HPDE6-E6E7 (cell line): Measurements from ENCODE around the gene DDC.
"Not testable (repeated sequence)": the region's sequence is repeated elsewhere in the genome, so short reads cannot be mapped to it uniquely, and the experiment has no call there.

Experiments
- DNase-seq: peaks from one replicate; pipeline ENCODE4 v3.0.0; 2011; ENCODE audit warnings: missing footprints; ENCODE audit errors: extremely low spot score

The DDC gene

GRCh38 chr7:50528266-50529092 is 36.7 kb downstream of the DDC start:
- no peak for DNase-seq

- not testable (repeated sequence) for DNase-seq
Observed at GRCh38 chr7:50519350-50519749, 45.9 kb downstream of the DDC start.

- DNase-seq, result no peak
Observed at GRCh38 chr7:50513166-50513871, 51.9 kb downstream of the DDC start.

DNA sequence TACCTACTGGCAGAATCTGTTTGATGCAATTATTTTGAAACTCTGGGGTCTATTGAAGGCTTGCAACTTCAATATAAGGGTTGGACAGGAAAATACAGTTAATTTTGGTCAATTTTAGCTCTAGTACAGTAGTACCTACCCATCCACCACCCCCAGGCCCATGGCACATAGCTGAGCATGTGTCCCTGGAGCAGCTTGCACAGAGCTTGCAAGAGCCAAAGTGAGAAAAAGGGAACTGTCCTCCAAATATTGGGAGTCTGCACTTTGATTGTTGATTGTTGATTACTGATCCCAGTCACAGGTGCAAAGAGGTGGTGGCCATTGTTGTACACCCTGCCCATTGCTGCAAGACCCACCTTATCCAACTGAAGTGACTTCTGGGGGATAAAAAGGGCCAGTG is 52.8 kb downstream of the DDC start:
- DNase-seq, result no peak

GRCh38 chr7:50509459-50509858 is 55.7 kb downstream of the DDC start:
- no peak for DNase-seq

GRCh38 chr7:50508471-50508943 is 56.7 kb downstream of the DDC start:
- no peak for DNase-seq

- DNase-seq, result no peak
Observed at GRCh38 chr7:50507898-50508470, 57.2 kb downstream of the DDC start.

DNA sequence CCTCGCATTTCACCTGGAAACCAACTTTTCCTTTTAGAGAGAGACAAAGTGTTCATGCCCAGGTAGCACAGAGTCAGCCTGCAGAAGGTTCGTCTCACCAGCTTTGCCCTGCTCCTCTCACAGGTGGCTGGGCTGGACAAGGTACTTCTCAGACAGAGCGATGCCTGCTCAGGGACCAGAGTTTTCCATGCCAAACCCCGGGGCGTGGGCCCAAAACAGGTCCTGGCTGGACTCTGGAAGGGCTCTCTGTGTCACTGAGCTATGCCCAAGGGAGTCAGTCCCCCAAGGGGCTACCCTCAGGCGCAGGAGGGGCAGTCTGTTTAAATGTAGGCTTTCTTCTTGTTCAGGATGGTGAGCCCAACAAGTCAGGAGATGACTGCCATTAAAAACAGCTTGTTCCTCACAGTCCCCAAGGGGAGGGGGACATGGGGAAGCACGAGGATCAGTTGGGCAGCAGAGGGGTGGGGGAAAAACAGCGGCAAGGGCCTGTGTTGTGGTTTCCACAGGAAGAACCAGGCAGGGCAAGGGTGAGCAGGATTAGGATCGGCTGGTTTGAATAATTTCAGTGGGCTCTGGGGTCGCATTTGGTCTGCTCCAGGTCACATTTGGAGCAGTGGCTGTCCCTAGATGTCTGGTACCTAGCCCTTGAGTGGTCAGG is 59.5 kb downstream of the DDC start:
- DNase-seq, result no peak

- no peak for DNase-seq
Observed at GRCh38 chr7:50504646-50505546, 60.3 kb downstream of the DDC start.

DNA sequence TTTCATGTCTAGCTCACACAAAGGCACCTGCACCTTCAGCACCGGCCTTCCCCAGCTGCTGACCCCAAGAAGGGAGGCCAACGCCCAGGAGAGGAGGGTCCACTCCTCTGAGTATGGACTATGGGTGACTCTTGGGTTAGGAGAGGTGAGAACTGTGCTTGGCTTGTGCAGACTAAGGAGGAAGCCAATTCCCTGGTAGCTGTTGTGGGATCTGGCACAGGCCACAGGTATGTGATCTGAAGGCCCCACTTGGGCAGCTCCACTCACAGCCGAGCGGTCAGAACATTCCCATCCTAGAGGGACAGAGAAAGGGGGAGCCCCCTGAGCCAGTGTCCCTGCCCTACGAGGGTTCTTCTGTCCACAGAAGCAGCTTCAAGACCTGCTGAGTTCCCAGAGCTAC is 62.3 kb downstream of the DDC start:
- no peak for DNase-seq

DNA sequence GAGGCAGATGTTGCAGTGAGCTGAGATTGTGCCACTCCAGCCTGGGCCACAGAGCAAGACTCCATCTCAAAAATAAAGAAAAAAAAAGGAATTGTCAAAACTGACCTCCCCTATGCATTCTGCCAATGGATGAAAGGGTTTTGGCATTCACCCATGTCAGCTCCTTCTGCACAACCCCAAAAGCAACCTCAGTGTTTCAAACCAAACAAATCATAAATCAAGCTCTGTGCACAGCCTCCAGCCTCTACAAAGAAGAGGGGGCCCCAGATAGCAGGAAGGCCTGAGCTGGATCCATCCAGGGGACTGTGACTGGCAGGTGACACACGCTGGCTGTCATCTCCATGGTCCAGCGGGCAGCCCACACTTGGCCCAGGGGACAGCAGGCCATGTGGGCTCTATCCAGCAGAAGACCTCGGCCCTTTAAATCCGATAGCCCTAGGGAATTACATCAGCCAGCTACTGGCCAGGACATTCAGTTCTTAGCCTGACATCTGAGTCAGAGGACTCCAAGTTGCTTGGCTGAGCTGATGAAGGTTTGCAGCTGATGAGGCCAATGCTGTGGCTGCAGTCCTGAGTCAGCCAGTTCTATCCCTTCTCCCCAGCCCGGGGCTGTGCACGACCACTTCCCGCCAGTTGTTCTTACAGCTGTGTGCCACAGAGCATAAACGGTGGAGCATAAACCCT is 63.1 kb downstream of the DDC start:
- peak; percentile 46 for DNase-seq

DNA sequence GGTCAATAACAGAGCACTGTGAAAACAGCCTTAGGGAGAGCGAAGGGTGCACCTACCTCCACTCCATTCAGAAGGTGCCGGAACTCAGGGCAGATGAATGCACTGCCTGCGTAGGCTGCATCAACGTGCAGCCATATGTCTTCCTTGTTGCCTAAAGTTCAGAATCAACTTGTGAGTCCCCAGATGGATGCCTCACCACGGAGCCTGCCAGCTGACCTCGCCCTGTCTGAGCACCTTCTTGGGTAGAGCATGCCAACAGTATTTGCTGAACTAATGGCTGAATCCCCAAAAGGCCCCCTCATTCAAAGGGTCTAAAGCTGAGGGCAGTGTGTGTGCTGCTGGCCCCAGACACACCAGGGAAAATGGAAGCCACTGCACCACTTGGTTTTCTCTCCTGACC is 66.1 kb downstream of the DDC start:
- no peak for DNase-seq

GRCh38 chr7:50497968-50498367 is 67.2 kb downstream of the DDC start:
- DNase-seq, result no peak

- no peak for DNase-seq
Observed at GRCh38 chr7:50497068-50497642, 68.0 kb downstream of the DDC start.

GRCh38 chr7:50496569-50496968 is 68.6 kb downstream of the DDC start:
- DNase-seq, result no peak

DNA sequence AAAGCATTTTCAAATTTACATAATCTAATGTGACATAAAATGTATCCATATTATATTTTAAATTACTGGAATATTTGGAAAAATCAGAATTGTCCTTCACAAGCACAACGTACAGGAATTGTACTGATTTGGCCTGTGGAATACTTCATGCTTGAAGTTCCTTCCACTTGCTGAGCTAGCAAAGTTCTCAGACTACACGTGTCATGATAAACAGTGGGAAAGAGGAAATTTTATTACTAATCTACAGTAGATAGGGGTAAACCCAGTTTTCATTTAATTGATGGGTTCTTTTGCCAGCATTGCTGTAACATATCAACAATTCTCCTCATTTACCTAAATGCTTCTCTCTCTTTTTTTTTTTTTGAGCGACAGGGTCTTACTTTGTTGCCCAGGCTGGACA is 69.5 kb downstream of the DDC start:
- no peak for DNase-seq

DNA sequence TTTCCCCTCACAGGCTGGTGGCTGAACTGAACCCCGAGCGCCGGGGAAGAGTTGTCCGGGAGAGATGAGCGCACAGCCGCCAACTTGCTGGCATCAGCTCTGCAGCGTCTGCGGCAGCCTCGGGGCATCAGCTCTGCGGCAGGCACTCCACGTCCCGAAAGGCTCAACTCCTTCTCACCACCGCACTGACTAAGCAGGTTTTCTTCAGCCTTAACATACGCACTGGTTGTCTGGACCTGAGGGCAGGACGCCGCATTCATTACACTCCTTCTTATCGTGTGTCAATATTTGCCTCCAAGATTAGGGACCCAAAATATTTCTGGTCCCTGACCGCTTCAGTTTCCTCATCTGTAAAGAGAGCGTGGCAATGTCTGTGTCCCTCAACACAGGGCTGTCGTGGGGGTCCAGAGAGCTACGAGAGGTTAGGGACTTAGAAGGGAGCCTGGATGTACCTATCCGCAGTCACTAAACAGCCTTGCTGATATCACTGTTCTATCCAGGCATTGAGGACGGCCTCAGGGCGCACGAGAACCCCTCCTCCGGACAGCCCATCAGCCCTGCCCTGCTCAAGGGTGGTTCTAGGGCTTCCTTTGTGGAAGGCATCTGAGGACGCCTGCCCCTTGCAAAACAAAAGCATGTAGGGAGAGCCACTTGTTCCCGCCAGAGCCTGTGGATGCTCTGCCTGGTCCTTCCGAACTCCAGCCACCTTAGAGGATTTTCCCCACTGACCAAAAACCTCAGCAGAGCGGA is 72.3 kb downstream of the DDC start:
- no peak for DNase-seq

DNA sequence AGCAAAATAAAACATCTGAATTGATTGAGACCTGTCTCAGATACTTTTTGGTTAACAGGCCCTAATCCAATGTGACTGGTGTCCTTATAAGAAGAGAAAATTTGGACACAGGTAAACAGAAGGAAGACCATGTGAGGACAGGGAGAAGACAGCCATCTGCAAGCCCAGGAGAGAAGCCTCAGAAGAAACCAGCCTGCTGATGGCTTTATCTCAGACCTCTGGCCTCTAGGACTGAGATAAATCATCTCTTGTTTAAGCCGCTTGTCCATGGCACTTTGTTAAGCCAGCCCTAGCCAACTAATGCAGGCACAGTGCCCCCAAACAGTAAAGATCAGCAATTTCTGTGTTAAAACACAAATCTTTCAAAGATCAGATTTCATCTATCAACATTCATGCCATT is 73.3 kb downstream of the DDC start:
- no peak for DNase-seq

DNA sequence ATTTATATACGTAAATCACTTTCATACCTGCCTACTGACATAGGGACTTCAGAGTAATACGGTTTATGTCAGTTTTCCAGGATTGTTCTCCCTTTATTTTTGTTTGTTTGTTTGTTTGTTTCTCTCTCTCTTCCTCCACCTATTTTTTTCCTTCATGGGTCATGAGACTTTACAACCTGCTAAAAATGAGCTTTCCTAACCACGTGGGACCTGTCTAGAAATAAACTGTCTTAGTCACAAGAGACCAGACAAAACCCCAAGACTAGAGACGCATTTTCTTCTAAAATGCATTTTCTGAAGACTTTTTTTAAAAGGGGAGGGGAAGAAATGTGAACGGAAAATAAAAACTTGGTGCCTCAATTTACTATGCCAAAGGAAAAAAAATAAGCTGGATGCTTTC is 74.0 kb downstream of the DDC start:
- DNase-seq, result no peak

DNA sequence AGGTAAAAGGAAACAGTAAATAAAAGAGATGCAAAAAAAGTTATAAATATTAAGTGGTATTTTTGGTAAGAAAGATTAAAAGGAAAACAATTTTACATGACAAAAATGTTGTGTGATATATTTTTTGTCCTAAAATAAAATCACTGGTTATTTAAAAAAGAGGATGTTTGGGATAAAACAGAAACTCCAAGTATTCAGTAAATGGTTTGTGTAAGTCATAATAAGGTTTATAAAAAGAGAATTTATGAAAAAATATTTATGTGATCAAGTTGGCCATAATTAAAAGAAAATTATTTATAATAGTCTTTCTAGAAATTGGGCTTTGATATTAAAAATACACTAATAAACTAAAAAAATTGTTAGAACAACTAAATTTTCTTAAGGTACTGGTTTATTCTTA is 76.8 kb downstream of the DDC start:
- DNase-seq, result no peak
